Islet of Langerhans (tissue), 1 donor: Measurements from ENCODE around the gene B3GALT5.
A peak's percentile ranks its signal among the peaks of the same experiment; 100 is the strongest.
"Not testable (repeated sequence)": the region's sequence is repeated elsewhere in the genome, so short reads cannot be mapped to it uniquely, and the experiment has no call there.

Experiments used
- FAIRE-seq: peaks from one replicate; lab custom pipeline; 2011; peaks lifted over from hg19 to GRCh38; lab: Jason Lieb, UNC

The B3GALT5 gene

GRCh38 chr21:39667353-39667891 lies 54.7 kb downstream of the B3GALT5 start:
- FAIRE-seq, result no peak

- no peak for FAIRE-seq
Measured at GRCh38 chr21:39668369-39668768, 55.6 kb downstream of the B3GALT5 start.

- no peak for FAIRE-seq
Measured at GRCh38 chr21:39669485-39669884, 56.7 kb downstream of the B3GALT5 start.

- no peak for FAIRE-seq
Measured at GRCh38 chr21:39669976-39670661, 57.4 kb downstream of the B3GALT5 start.

- peak; percentile 93 for FAIRE-seq
Measured at GRCh38 chr21:39670701-39671100, 58.0 kb downstream of the B3GALT5 start.

GRCh38 chr21:39671986-39672385 lies 59.2 kb downstream of the B3GALT5 start:
- no peak for FAIRE-seq

- FAIRE-seq, result no peak
Measured at GRCh38 chr21:39673163-39673562, 60.4 kb downstream of the B3GALT5 start.

GRCh38 chr21:39673736-39674135 lies 61.0 kb downstream of the B3GALT5 start:
- no peak for FAIRE-seq

- no peak for FAIRE-seq
Measured at GRCh38 chr21:39674801-39675200, 62.1 kb downstream of the B3GALT5 start.

- FAIRE-seq, result peak; percentile 30
Measured at GRCh38 chr21:39675590-39675989, 62.9 kb downstream of the B3GALT5 start.

- FAIRE-seq, result peak; percentile 97
Measured at GRCh38 chr21:39675993-39676661, 63.4 kb downstream of the B3GALT5 start.

GRCh38 chr21:39680216-39680615 lies 67.5 kb downstream of the B3GALT5 start:
- FAIRE-seq, result no peak

GRCh38 chr21:39681257-39681656 lies 68.5 kb downstream of the B3GALT5 start:
- FAIRE-seq, result no peak

GRCh38 chr21:39681845-39682244 lies 69.1 kb downstream of the B3GALT5 start:
- peak; percentile 98 for FAIRE-seq

- no peak for FAIRE-seq
Measured at GRCh38 chr21:39685236-39685635, 72.5 kb downstream of the B3GALT5 start.

- FAIRE-seq, result no peak
Measured at GRCh38 chr21:39685991-39686390, 73.3 kb downstream of the B3GALT5 start.

- peak; percentile 84 for FAIRE-seq
Measured at GRCh38 chr21:39686646-39687468, 74.1 kb downstream of the B3GALT5 start.

GRCh38 chr21:39688010-39688409 lies 75.3 kb downstream of the B3GALT5 start:
- peak; percentile 82 for FAIRE-seq

- FAIRE-seq, result not testable (repeated sequence)
Measured at GRCh38 chr21:39689860-39690259, 77.1 kb downstream of the B3GALT5 start.

GRCh38 chr21:39690454-39690853 lies 77.7 kb downstream of the B3GALT5 start:
- peak; percentile 92 for FAIRE-seq

- no peak for FAIRE-seq
Measured at GRCh38 chr21:39694750-39695149, 82.0 kb downstream of the B3GALT5 start.

- FAIRE-seq, result no peak
Measured at GRCh38 chr21:39696196-39696595, 83.5 kb downstream of the B3GALT5 start.

- FAIRE-seq, result peak; percentile 92
Measured at GRCh38 chr21:39696618-39697017, 83.9 kb downstream of the B3GALT5 start.
